Measurements from ENCODE around the gene NKD2.

NKD2 gene

DNA sequence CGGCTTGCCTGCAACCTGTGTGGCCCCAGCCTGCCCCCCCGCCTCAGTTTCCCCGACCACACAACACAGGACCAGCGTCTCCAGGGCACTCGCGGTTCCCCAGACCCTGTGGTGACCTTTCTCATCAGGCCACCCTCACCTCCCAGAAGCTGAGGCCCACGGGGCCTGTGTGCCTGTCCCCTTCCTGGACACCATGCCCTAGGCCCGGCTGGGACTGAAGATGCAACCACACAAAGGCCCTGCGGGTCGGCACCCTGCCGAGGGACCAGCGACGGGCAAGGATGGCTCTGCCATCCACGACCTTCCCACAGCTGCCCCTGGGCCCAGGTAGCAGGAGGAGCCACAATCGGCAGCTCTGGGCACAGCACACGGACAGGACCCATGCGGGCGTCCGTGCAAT is 68.4 kb downstream of the NKD2 start:
- H4K20me1 ChIP-seq (ENCODE audit: insufficient read depth, low read length), result no peaks in the 10 kb centered on the region
- no peak overlapping the region for H3K9ac ChIP-seq (ENCODE audit: low read length)
- no peak overlapping the region for H3K4me2 ChIP-seq (ENCODE audit: low read length)
- H3K27ac ChIP-seq (ENCODE audit: low read depth, low read length, poor library complexity, severe bottlenecking), result no peak overlapping the region
- no peaks in the 10 kb centered on the region for H3K4me1 ChIP-seq (ENCODE audit: insufficient read depth, low read length, severe bottlenecking)
- H3K79me2 ChIP-seq (ENCODE audit: insufficient read depth, low read length), result no peaks in the 10 kb centered on the region
- no peaks in the 10 kb centered on the region for H3K9me3 ChIP-seq (ENCODE audit: low read length)
- H2AFZ ChIP-seq (ENCODE audit: low read length), result no peak overlapping the region
- H3K36me3 ChIP-seq (ENCODE audit: insufficient read depth, low read length), result no peaks in the 10 kb centered on the region
- TF ChIP-seq, protein P1, sequence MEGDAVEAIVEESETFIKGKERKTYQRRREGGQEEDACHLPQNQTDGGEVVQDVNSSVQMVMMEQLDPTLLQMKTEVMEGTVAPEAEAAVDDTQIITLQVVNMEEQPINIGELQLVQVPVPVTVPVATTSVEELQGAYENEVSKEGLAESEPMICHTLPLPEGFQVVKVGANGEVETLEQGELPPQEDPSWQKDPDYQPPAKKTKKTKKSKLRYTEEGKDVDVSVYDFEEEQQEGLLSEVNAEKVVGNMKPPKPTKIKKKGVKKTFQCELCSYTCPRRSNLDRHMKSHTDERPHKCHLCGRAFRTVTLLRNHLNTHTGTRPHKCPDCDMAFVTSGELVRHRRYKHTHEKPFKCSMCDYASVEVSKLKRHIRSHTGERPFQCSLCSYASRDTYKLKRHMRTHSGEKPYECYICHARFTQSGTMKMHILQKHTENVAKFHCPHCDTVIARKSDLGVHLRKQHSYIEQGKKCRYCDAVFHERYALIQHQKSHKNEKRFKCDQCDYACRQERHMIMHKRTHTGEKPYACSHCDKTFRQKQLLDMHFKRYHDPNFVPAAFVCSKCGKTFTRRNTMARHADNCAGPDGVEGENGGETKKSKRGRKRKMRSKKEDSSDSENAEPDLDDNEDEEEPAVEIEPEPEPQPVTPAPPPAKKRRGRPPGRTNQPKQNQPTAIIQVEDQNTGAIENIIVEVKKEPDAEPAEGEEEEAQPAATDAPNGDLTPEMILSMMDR (IDR thresholded peaks at IDR 0.05; ENCODE audit: low read length), result no peak
- no peak for TF ChIP-seq EZH2 (IDR thresholded peaks at IDR 0.05; ENCODE audit: borderline replicate concordance, low read length)
- H3K4me3 ChIP-seq (ENCODE audit: low read depth, low read length, poor library complexity, severe bottlenecking), result no peak overlapping the region
- no peaks in the 10 kb centered on the region; the same call in 1 of the 2 replicates for H3K27me3 ChIP-seq (ENCODE audit: insufficient read depth, low read length)
- H3K9me2 ChIP-seq (ENCODE audit: low read depth, low read length), result no peaks in the 10 kb centered on the region
- no peaks in the 10 kb centered on the region for H3F3A ChIP-seq (ENCODE audit: insufficient read depth, low read length)

DNA sequence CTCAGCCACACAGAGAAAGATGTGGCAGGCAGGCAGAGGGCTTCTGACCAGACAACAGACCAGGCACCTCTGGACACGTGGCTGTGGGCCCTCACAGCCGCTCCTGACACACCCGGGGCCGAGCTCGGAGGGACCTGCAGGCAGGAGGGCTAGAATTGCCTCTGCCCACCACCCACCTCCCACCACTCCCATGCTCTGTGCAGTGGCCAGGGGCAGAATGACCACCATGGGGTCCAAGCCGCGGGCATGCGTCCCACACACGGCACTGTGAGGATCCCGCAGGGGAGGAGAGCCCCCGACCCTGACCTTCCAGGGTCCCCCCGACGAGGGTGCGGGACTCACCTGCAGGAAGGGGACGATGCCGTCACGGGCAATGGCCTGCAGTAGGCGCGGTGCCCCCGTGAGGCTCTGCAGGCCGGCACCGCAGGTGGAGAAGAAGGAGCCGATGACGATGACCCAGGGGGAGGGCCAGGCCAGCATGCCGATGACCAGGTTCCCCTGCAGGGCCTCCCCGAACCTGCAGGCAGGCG is 69.0 kb downstream of the NKD2 start:
- no peaks in the 10 kb centered on the region for H3F3A ChIP-seq (ENCODE audit: insufficient read depth, low read length)
- no peaks in the 10 kb centered on the region for H3K9me2 ChIP-seq (ENCODE audit: low read depth, low read length)
- no peaks in the 10 kb centered on the region for H3K79me2 ChIP-seq (ENCODE audit: insufficient read depth, low read length)
- H3K9ac ChIP-seq (ENCODE audit: low read length), result no peak overlapping the region
- no peaks in the 10 kb centered on the region for H3K36me3 ChIP-seq (ENCODE audit: insufficient read depth, low read length)
- no peak overlapping the region for H3K4me3 ChIP-seq (ENCODE audit: low read depth, low read length, poor library complexity, severe bottlenecking)
- H3K9me3 ChIP-seq (ENCODE audit: low read length), result no peaks in the 10 kb centered on the region
- no peak overlapping the region for H3K27ac ChIP-seq (ENCODE audit: low read depth, low read length, poor library complexity, severe bottlenecking)
- H3K4me1 ChIP-seq (ENCODE audit: insufficient read depth, low read length, severe bottlenecking), result no peaks in the 10 kb centered on the region
- no peak overlapping the region for H3K4me2 ChIP-seq (ENCODE audit: low read length)
- no peak overlapping the region for H2AFZ ChIP-seq (ENCODE audit: low read length)
- no peaks in the 10 kb centered on the region; the same call in 1 of the 2 replicates for H3K27me3 ChIP-seq (ENCODE audit: insufficient read depth, low read length)
- no peaks in the 10 kb centered on the region for H4K20me1 ChIP-seq (ENCODE audit: insufficient read depth, low read length)
- TF ChIP-seq EZH2 (IDR thresholded peaks at IDR 0.05; ENCODE audit: borderline replicate concordance, low read length), result no peak
- TF ChIP-seq, protein P1 (IDR thresholded peaks at IDR 0.05; ENCODE audit: low read length), result no peak

DNA sequence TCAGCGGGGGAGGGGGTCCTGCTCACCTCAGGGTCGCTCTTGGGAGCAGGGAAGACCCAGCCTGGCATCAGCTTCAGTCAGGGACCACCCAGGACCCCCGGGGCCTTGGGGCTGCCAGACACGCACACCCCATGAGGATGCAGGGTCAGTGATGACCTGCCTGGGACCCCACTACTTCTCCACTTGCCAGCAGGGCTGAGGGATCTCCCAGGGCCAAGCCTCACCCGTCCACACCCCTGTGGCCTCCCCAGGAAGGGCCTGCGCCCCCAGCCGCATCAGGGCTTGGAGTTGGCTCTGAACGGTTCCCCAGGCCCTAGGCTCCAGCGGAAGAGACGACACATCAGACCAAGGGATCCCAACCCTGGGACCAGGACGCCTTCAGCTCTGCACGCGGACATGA is 69.6 kb downstream of the NKD2 start:
- Histone ChIP-seq H3F3A (ENCODE audit: insufficient read depth, low read length) (no peaks in the 10 kb centered on the region), H3K4me2 (ENCODE audit: low read length) (no peak overlapping the region), H3K79me2 (ENCODE audit: insufficient read depth, low read length) (no peaks in the 10 kb centered on the region), H3K9ac (ENCODE audit: low read length) (no peak overlapping the region), H3K27me3 (ENCODE audit: insufficient read depth, low read length) (no peaks in the 10 kb centered on the region; the same call in 1 of the 2 replicates), H3K4me3 (ENCODE audit: low read depth, low read length, poor library complexity, severe bottlenecking) (no peak overlapping the region), H3K27ac (ENCODE audit: low read depth, low read length, poor library complexity, severe bottlenecking) (no peak overlapping the region), H2AFZ (ENCODE audit: low read length) (no peak overlapping the region), H3K4me1 (ENCODE audit: insufficient read depth, low read length, severe bottlenecking) (no peaks in the 10 kb centered on the region), H4K20me1 (ENCODE audit: insufficient read depth, low read length) (no peaks in the 10 kb centered on the region), H3K9me2 (ENCODE audit: low read depth, low read length) (no peaks in the 10 kb centered on the region), H3K9me3 (ENCODE audit: low read length) (no peaks in the 10 kb centered on the region), H3K36me3 (ENCODE audit: insufficient read depth, low read length) (no peaks in the 10 kb centered on the region)
- TF ChIP-seq, protein P1 (IDR thresholded peaks at IDR 0.05; ENCODE audit: low read length), result no peak
- TF ChIP-seq EZH2 (IDR thresholded peaks at IDR 0.05; ENCODE audit: borderline replicate concordance, low read length), result no peak

Measured in OCI-LY1 (cell line).